Skin epidermis (tissue), 12 donors: ENCODE measurements around the gene PTPRT.

Source experiments
- H3K27ac ChIP-seq, 21 experiments: fragments of 200-600 bp; sonication (generic) in 11 of 21; one replicate each; pipeline ENCODE4 v1.5.0; 2020; ENCODE audit warnings: mild to moderate bottlenecking in 3 of 21, inconsistent platforms in 2 of 21, moderate library complexity in 2 of 21
- H3K4me3 ChIP-seq, 7 experiments: fragments of 200-600 bp; sonication (generic) in 2 of 7; one replicate each; pipeline ENCODE4 v1.5.0; 2020; ENCODE audit warnings: inconsistent platforms in 2 of 7, mild to moderate bottlenecking in 2 of 7, moderate library complexity in 1 of 7

Gene PTPRT

DNA sequence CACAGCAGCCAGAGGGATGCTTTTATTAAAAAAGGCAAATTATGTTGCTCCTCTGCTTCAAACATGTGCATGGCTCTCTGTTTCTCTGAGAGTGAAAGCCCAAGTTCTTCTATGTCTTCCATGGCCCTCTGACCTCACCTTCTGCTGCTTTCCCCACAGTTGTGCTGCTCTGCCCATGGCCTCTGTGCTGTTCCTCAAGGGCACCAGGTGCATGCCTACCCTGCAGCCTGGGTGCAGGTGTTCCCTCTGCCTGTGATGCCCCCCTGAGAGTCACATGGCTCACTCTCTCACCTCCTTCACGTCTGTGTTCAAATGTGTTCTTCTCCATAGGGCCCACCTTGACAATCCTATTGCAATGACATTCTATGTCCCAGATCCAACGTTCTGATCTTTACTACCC, 1094.5 kb downstream of the PTPRT start:
- no peak overlapping the region for H3K27ac ChIP-seq
- no peak overlapping the region for H3K4me3 ChIP-seq

- Histone ChIP-seq H3K27ac (no peak overlapping the region), H3K4me3 (no peak overlapping the region)
Measured at GRCh38 chr20:42093542-42094440, 1095.9 kb downstream of the PTPRT start.

- Histone ChIP-seq H3K4me3 (no peak overlapping the region), H3K27ac (no peak overlapping the region)
Measured at GRCh38 chr20:42093041-42093440, 1096.7 kb downstream of the PTPRT start.

DNA sequence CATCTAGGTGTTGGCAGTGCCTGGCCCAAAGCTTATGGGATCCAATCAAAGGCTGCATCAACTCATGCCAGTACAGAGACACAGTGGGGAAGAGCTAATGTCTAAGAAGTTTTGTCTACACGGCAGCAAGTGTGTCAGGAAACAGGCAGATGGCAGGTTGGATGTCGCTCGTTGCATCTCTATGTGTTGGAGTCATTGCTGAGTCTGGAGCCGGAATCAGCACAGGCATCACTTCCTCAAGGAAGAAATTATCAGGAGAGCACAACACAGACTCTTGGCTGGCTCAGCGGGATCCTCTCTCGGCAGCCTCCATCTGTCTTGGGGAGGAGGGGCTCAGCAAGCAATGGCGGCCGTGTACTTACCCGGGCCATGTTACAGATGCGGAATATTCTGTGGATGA, 1104.3 kb downstream of the PTPRT start:
- H3K4me3 ChIP-seq, result no peak overlapping the region
- no peak overlapping the region for H3K27ac ChIP-seq

- Histone ChIP-seq H3K27ac (no peak overlapping the region), H3K4me3 (no peak overlapping the region)
Measured at GRCh38 chr20:42083280-42083679, 1106.4 kb downstream of the PTPRT start.

GRCh38 chr20:42082611-42083010, 1107.1 kb downstream of the PTPRT start:
- H3K4me3 ChIP-seq, result no peak overlapping the region
- no peak overlapping the region for H3K27ac ChIP-seq

- no peak overlapping the region for H3K4me3 ChIP-seq
- no peak overlapping the region for H3K27ac ChIP-seq
Measured at GRCh38 chr20:42080956-42081355, 1108.8 kb downstream of the PTPRT start.

DNA sequence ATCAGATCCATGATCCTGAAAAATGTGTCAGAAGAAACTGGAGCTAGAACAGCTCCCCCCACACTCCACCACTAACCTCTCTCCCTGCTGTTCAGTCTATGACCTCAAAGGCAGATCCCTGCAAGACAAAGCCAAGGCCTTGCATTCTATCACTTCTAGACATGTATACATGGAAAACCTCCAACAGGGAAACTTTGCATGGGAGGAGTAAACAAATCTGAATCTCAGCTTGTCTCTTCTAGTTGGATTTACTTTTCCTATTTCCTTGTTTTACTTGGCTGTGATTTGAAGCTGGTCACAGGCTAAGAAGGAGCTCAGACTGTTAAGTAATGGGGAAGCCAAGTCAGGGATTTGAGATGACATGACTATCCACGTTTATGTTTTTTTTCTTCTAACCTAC, 1114.8 kb downstream of the PTPRT start:
- Histone ChIP-seq H3K27ac (peak overlapping the region in 1 of 21 experiments; percentile 17), H3K4me3 (no peak overlapping the region)

GRCh38 chr20:42067596-42067995, 1122.1 kb downstream of the PTPRT start:
- H3K27ac ChIP-seq, result no peak overlapping the region
- H3K4me3 ChIP-seq, result no peak overlapping the region

GRCh38 chr20:42067174-42067573, 1122.5 kb downstream of the PTPRT start:
- Histone ChIP-seq H3K4me3 (no peak overlapping the region), H3K27ac (no peak overlapping the region)

DNA sequence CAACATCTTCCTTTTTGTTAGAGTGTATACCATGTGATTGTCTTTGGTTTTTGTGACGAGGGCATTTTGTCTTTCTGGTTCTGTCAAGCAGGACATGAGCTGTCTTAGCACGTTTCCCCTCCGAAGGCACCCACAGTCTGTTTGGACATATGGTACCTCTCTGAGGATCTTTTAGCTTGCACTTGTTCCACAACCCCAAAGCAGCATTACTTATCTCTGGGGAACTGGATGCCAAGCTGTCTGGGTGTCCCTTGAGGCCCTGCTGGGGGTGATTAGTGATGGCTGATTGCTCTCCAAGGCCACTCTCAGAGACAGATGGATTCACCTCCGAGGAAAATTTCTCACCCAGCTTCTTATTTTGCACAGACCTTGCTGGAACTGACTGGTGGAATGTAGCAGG, 1126.6 kb downstream of the PTPRT start:
- Histone ChIP-seq H3K27ac (no peak overlapping the region), H3K4me3 (no peak overlapping the region)

DNA sequence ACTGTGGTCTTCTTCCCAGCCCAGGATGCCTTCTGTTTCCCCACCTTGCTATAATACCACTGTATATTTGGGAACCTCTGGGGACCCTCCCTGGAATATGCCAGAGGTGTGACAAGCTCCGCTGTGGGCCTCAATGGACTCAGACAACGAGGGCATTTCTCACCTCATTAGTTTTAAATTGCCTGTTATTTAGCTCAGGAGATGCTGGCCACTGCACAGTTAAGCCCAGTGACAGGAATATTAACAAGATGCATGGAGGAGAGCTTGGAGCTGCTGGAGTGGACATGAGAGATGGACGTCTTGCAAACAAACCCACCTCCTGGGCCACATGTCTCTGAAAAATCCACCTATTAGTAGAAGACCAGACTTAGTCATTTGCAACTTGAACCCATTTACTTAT, 1136.4 kb downstream of the PTPRT start:
- H3K4me3 ChIP-seq, result no peak overlapping the region
- no peak overlapping the region for H3K27ac ChIP-seq

- H3K27ac ChIP-seq, result no peak overlapping the region
Measured at GRCh38 chr20:42051921-42052320, 1137.8 kb downstream of the PTPRT start.

DNA sequence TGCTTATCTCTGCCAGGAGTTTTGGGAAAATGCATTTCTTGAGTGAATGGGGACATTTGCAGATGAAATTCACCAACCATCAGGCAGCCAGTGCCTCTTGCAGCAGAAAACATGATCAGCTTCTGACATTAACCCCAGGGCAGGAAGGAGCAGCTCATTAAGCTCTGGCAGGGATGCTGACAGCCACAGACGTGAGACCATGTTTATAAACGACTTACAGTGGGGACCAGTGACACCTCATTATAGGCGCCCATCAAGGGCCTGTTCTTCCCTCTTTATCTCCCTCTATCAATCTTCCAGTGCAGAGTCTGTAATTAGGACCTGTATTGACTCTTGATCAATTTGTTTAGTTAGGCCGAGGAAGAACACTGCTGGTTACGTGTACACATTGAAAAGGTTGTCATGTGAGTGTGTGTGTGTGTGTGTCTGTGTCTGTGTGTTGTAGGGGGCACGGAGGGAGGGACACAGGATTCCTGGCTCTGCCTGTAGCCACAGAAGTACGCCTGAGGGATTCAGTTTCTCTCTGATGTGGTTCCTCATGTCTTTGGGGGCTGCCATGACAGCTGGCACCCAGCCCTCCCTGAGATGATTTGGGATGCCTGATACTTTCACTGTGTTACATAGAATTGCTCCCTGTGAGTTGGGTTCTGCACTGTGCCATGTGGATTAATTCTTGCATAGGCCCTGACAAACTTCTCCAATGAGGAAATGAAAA, 1143.2 kb downstream of the PTPRT start:
- Histone ChIP-seq H3K27ac (no peak overlapping the region), H3K4me3 (no peak overlapping the region)

More at GRCh38 chr20:42051921-42052320, 1137.8 kb downstream of the PTPRT start:
- H3K4me3 ChIP-seq, result no peak overlapping the region

DNA sequence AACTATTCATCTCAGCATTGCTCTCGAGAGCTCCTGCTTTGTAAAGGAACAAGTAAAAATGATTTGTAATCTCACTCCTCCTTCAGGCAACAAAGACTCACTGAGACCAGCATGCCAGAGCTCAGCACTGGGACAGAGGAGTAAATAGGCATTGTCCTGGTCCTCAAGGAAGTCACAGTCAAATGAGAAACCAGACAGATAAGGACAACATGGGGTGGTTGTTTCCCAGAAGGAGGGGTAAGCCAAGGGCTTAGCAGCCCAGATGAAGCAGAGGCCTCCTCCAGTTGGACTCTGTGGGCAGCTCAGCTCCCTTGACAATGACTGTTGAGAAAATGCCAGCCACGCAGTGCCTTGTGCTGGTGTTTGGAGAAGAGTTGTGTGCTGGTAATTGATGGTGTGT, 1145.8 kb downstream of the PTPRT start:
- no peak overlapping the region for H3K27ac ChIP-seq
- no peak overlapping the region for H3K4me3 ChIP-seq

DNA sequence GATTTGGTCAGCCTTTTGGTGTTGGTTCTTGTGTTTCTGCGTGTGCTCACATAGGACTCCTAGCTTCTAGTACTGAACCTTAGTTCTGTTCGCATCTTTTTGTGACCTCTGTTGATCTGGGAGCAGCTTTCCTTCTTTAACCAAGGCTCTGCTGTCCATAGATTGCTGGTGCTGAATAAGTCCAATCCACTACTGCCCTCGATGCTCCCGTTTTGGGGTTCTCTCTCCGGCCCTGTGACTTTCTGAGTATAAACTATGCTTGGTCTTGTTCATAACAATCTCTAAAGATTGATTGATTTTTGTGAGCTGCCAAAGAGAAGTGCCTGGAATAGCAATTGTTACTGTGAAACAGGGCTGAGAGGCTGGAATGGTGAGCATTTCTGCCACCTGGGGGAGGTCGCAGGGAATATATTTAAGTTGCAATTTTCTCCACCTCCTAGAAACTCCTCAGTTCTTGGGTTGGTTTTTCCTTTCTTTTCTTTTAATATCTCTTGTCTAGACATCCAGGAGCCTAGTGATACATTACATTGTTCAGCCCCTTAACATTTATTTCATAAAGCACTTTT, 1148.6 kb downstream of the PTPRT start:
- Histone ChIP-seq H3K27ac (no peak overlapping the region), H3K4me3 (no peak overlapping the region)

- Histone ChIP-seq H3K4me3 (no peak overlapping the region), H3K27ac (no peak overlapping the region)
Measured at GRCh38 chr20:42027746-42028268, 1161.9 kb downstream of the PTPRT start.

- Histone ChIP-seq H3K27ac (no peak overlapping the region), H3K4me3 (no peak overlapping the region)
Measured at GRCh38 chr20:42026599-42026998, 1163.1 kb downstream of the PTPRT start.

DNA sequence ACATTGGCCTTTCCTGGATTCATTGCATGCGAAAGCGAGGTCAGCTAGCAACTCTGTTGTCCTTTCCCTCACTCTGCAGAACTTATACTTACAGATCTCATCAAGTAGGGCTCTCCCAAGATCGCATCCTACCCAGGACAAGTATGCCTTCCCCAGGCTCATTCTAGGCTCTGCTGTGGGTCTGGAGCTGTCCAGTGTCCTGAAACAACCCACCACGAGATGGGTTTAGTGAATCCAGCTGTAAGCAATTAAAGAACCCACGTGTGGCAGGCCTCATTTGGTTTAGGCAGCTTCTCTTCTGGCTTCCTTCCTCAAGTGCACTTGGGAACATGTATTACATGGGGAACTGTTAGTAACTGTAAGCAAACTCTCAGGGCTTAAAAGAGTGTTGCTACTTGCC, 1165.1 kb downstream of the PTPRT start:
- H3K27ac ChIP-seq, result no peak overlapping the region
- H3K4me3 ChIP-seq, result no peak overlapping the region
